Type B pancreatic cell (in vitro differentiated cells): Measurements from ENCODE around the gene OPALIN. TPM values are rescaled to one million over a fixed set of nuclear protein-coding genes. Genes with fewer than 3 reads are reported as not detected.
A peak's percentile ranks its signal among the peaks of the same experiment; 100 is the strongest.

Experiments used
- DNase-seq: peaks from one replicate; pipeline ENCODE4 v3.0.0; 2021; ENCODE audit warnings: mixed read lengths; ENCODE audit not compliant: unreplicated experiment; ENCODE audit errors: extremely low spot score
- H3K27ac Mint-ChIP-seq: 2 replicates; pipeline ENCODE4 v1.8.0; 2021; ENCODE audit warnings: mild to moderate bottlenecking, mixed read lengths
- H3K27me3 Mint-ChIP-seq: 2 replicates; pipeline ENCODE4 v1.8.0; 2021; ENCODE audit warnings: mixed read lengths
- H3K36me3 Mint-ChIP-seq: 2 replicates; pipeline ENCODE4 v1.8.0; 2021; ENCODE audit warnings: mixed read lengths
- H3K4me1 Mint-ChIP-seq: one replicate; pipeline ENCODE4 v1.8.0; 2021; ENCODE audit warnings: mixed read lengths; ENCODE audit not compliant: unreplicated experiment
- H3K4me3 Mint-ChIP-seq: 2 replicates; pipeline ENCODE4 v1.8.0; 2021; ENCODE audit warnings: mild to moderate bottlenecking, mixed read lengths
- H3K9me3 Mint-ChIP-seq: 2 replicates; pipeline ENCODE4 v1.8.0; 2021; ENCODE audit warnings: mixed read lengths
- CTCF ChIP-seq: fragments of 200-600 bp; sonication (generic); conservative IDR thresholded peaks from 2 replicates; pipeline ENCODE4 v1.5.0; 2021; ENCODE audit warnings: antibody characterized with exemption, mild to moderate bottlenecking
- total RNA-seq: library from RNA; stranded (reverse); gene quantifications from 2 replicates; pipeline ENCODE4 v1.2.1, GENCODE V29; 2021; ENCODE audit warnings: low replicate concordance

Gene OPALIN
- total RNA-seq, 1 donor from 2014 or later = not detected

GRCh38 chr10:96378741-96379140 is 19.9 kb upstream of the OPALIN start:
- H3K36me3 Mint-ChIP-seq = no peaks in the 10 kb centered on the region

DNA sequence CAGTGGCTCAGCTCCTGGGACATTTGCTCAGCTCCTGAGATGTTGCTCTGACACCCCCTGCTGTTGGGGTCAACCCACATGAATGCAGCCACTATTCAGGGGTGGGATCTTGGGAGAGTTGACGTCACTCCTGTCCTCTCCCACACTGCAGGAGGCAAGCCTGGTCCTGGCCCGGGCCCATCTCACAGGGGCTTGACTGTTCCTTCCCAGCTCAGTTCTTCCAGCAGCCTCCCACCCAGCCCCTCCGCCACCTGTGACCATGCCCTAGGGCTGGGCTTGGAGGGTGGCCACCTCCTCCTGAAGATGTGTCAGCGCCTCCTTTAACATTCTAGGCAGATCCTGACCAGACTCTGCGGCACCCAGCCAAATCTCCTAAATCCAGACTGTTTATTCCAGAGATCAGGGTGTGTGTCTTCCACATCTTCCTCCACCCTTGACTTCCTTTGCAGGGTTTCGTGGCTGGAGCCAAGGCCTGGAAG is 19.1 kb upstream of the OPALIN start:
- no peak for DNase-seq
- TF ChIP-seq CTCF = no peak
- no peaks in the 10 kb centered on the region for H3K36me3 Mint-ChIP-seq
- peaks cover 3% of the 10 kb centered on the region for H3K4me1 Mint-ChIP-seq
- no peak overlapping the region for H3K27ac Mint-ChIP-seq
- peaks cover 30% of the 10 kb centered on the region for H3K27me3 Mint-ChIP-seq
- peaks cover 4% of the 10 kb centered on the region for H3K9me3 Mint-ChIP-seq
- H3K4me3 Mint-ChIP-seq = no peak overlapping the region

More at GRCh38 chr10:96378741-96379140, 19.9 kb upstream of the OPALIN start:
- no peak for DNase-seq
- Mint-ChIP-seq H3K4me3 (no peak overlapping the region), H3K4me1 (peaks cover 3% of the 10 kb centered on the region), H3K9me3 (peaks cover 4% of the 10 kb centered on the region), H3K27ac (no peak overlapping the region), H3K27me3 (peaks cover 25% of the 10 kb centered on the region)
- TF ChIP-seq CTCF = no peak

- DNase-seq = no peak
- Mint-ChIP-seq H3K27ac (no peak overlapping the region), H3K9me3 (no peaks in the 10 kb centered on the region), H3K4me1 (peaks cover 3% of the 10 kb centered on the region), H3K36me3 (no peaks in the 10 kb centered on the region), H3K4me3 (no peak overlapping the region), H3K27me3 (peaks cover 28% of the 10 kb centered on the region)
- TF ChIP-seq CTCF = no peak
Observed at GRCh38 chr10:96376483-96376882, 17.7 kb upstream of the OPALIN start.

DNA sequence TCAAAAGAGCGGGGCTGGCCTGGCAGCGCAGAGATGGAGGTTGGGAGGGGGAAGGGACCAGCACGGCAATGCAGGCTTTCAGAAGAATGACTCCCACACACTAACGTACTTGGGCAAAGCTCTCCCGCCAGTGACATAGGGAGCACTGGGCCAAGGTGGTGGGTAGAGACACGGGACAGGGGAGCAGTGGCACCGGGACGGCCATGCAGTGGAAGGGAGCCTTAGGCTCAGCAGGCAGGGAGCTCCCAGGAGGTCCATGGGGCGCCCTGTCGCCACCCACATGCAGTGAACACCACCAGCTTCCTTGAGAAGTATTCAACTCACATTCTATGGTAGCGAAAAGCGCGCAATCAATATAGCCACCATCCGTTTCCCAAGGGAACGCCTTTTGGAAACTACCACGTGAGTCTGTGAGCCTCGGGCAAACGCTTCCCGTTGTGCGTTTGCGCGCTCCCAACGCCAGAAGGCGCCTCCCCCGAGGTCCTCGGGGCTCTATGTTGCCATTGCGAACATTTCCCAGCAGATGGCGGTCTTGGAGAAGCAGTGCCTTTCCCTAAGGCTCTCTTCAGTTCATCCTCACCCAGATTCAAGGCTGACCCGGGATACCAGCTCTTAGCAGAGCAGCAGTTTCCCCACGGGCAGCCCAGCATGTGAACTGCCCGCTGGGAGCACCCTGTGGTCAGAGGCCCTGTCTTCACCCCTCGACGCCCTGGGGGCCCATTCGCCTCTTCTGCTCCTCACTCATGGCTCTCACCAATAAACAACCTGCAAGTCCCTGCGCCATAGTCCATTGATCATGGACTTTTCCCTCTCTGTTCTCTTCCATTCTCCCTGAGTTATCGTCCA is 16.4 kb upstream of the OPALIN start:
- peak; percentile 90 for DNase-seq
- H3K27ac Mint-ChIP-seq = no peak overlapping the region
- H3K9me3 Mint-ChIP-seq = no peaks in the 10 kb centered on the region
- peak overlapping the region; percentile 83 for H3K4me3 Mint-ChIP-seq
- peaks cover 25% of the 10 kb centered on the region for H3K27me3 Mint-ChIP-seq
- H3K36me3 Mint-ChIP-seq = no peaks in the 10 kb centered on the region
- peaks cover 3% of the 10 kb centered on the region for H3K4me1 Mint-ChIP-seq
- peak; percentile 99 for TF ChIP-seq CTCF

GRCh38 chr10:96374639-96374984 is 15.8 kb upstream of the OPALIN start:
- no peak for TF ChIP-seq CTCF
- Mint-ChIP-seq H3K36me3 (no peaks in the 10 kb centered on the region), H3K27me3 (peaks cover 25% of the 10 kb centered on the region), H3K4me1 (peaks cover 3% of the 10 kb centered on the region), H3K9me3 (no peaks in the 10 kb centered on the region), H3K27ac (no peak overlapping the region), H3K4me3 (peak overlapping the region; percentile 83)
- DNase-seq = no peak
